IMR-90 (cell line): ENCODE measurements around the gene NECTIN4. TPM values are rescaled to one million over a fixed set of nuclear protein-coding genes. Genes with fewer than 3 reads are reported as not detected.

Source experiments
- ATAC-seq: fragments of 200-7000 bp; cut with Tn5 transposase; 2 replicates; pipeline ENCODE4 v1.9.1; 2020; ENCODE audit warnings: low read depth, mild to moderate bottlenecking, moderate library complexity
- BruUV-seq: library from RNA; stranded (reverse); fragments of 400-500 nt; replicated peaks from 2 replicates; lab custom pipeline; 2021; lab: Mats Ljungman, UMichigan
- CTCF ChIA-PET: fragments of 300-600 bp; formaldehyde crosslinking; extraction: SDS; loops from one replicate; lab custom pipeline; 2021; ENCODE audit warnings: antibody characterized with exemption; lab: Yijun Ruan, JAX
- POLR2A ChIA-PET: fragments of 300-600 bp; sonication (Branson Sonifier 250); formaldehyde crosslinking; loops from one replicate; lab custom pipeline; 2022; ENCODE audit warnings: antibody characterized with exemption; ENCODE audit not compliant: unreplicated experiment; lab: Charles Lee
- DNase-seq: peaks from one replicate; pipeline ENCODE4 v3.0.0; 2013
- H2AFZ ChIP-seq: replicated peaks from 2 replicates; pipeline ENCODE3; 2013; ENCODE audit warnings: low read length, mild to moderate bottlenecking; ENCODE audit not compliant: poor library complexity
- H2AK5ac ChIP-seq: 2 replicates; pipeline ENCODE4 v1.6.1; 2013; ENCODE audit warnings: low read depth, low read length, inconsistent platforms
- H2AK9ac ChIP-seq: replicated peaks from 2 replicates; pipeline ENCODE3; 2013; ENCODE audit warnings: mild to moderate bottlenecking, low read depth, low read length, moderate library complexity; ENCODE audit not compliant: poor library complexity
- H2BK120ac ChIP-seq: 2 replicates; pipeline ENCODE4 v1.6.1; 2013; ENCODE audit warnings: low read depth, low read length, inconsistent platforms
- H2BK15ac ChIP-seq: 3 replicates; pipeline ENCODE4 v1.6.1; 2013; ENCODE audit warnings: low read depth, low read length, inconsistent platforms
- H2BK20ac ChIP-seq: 2 replicates; pipeline ENCODE4 v1.6.1; 2013; ENCODE audit warnings: low read depth, mild to moderate bottlenecking, inconsistent platforms, low read length, moderate library complexity
- H2BK5ac ChIP-seq: 2 replicates; pipeline ENCODE4 v1.6.1; 2013; ENCODE audit warnings: mild to moderate bottlenecking, low read depth, low read length, inconsistent platforms; ENCODE audit not compliant: poor library complexity, severe bottlenecking
- H3K14ac ChIP-seq: replicated peaks from 2 replicates; pipeline ENCODE4 v1.6.1; 2013; ENCODE audit warnings: low read depth, low read length, inconsistent platforms
- H3K18ac ChIP-seq: 2 replicates; pipeline ENCODE4 v1.6.1; 2013; ENCODE audit warnings: low read depth, low read length, control low read depth
- H3K23ac ChIP-seq: 2 replicates; pipeline ENCODE4 v1.6.1; 2013; ENCODE audit warnings: low read depth, low read length, inconsistent platforms
- H3K27ac ChIP-seq: 2 replicates; pipeline ENCODE4 v1.5.1; 2013; ENCODE audit warnings: mild to moderate bottlenecking, control low read depth, low read length; ENCODE audit not compliant: insufficient read depth
- H3K27me3 ChIP-seq: 2 replicates; pipeline ENCODE4 v1.6.1; 2013; ENCODE audit warnings: low read length; ENCODE audit not compliant: control insufficient read depth, insufficient read depth
- H3K36me3 ChIP-seq: 2 replicates; pipeline ENCODE4 v1.6.1; 2013; ENCODE audit warnings: low read length, mixed read lengths; ENCODE audit not compliant: control insufficient read depth, insufficient read depth
- H3K4ac ChIP-seq: 2 replicates; pipeline ENCODE4 v1.6.1; 2013; ENCODE audit warnings: low read depth, low read length, inconsistent platforms
- H3K4me1 ChIP-seq: 2 replicates; pipeline ENCODE4 v1.6.1; 2013; ENCODE audit warnings: low read length, mixed read lengths; ENCODE audit not compliant: control insufficient read depth, insufficient read depth
- H3K4me2 ChIP-seq: 2 replicates; pipeline ENCODE4 v1.6.1; 2013; ENCODE audit warnings: low read depth, mild to moderate bottlenecking, control low read depth, low read length, moderate library complexity
- H3K4me3 ChIP-seq: 2 replicates; pipeline ENCODE4 v1.5.1; 2013; ENCODE audit warnings: low read depth, mild to moderate bottlenecking, control low read depth, low read length, moderate library complexity; ENCODE audit not compliant: insufficient read depth
- H3K56ac ChIP-seq: 2 replicates; pipeline ENCODE4 v1.6.1; 2013; ENCODE audit warnings: low read length, inconsistent platforms; ENCODE audit not compliant: insufficient read depth; ENCODE audit errors: extremely low read depth
- H3K79me1 ChIP-seq, 2 experiments: 2 replicates each; pipeline ENCODE4 v1.6.1; 2013; ENCODE audit warnings: low read length in 2 of 2, inconsistent platforms in 1 of 2, low read depth in 1 of 2
- H3K9ac ChIP-seq: 2 replicates; pipeline ENCODE4 v1.6.1; 2013; ENCODE audit warnings: low read depth, low read length, control low read depth
- H3K9me1 ChIP-seq: 2 replicates; pipeline ENCODE4 v1.6.1; 2013; ENCODE audit warnings: low read length, inconsistent platforms; ENCODE audit not compliant: insufficient read depth
- H3K9me3 ChIP-seq: 2 replicates; pipeline ENCODE4 v1.6.1; 2013; ENCODE audit warnings: low read length; ENCODE audit not compliant: control insufficient read depth, insufficient read depth
- H4K20me1 ChIP-seq: 2 replicates; pipeline ENCODE4 v1.6.1; 2013; ENCODE audit warnings: low read length, inconsistent platforms; ENCODE audit not compliant: insufficient read depth
- H4K5ac ChIP-seq: 2 replicates; pipeline ENCODE4 v1.6.1; 2013; ENCODE audit warnings: mild to moderate bottlenecking, low read depth, low read length, control low read depth
- H4K8ac ChIP-seq, 2 experiments: 2 replicates each; pipeline ENCODE4 v1.6.1; 2013; ENCODE audit warnings: low read depth in 2 of 2, low read length in 2 of 2, control low read depth in 1 of 2, inconsistent platforms in 1 of 2
- H4K91ac ChIP-seq: 2 replicates; pipeline ENCODE4 v1.6.1; 2013; ENCODE audit warnings: low read depth, low read length, inconsistent platforms; ENCODE audit not compliant: insufficient read depth
- CEBPB ChIP-seq: IDR thresholded peaks from 2 replicates; pipeline ENCODE4 v1.6.1; 2012; ENCODE audit warnings: low read depth, low read length, improper control_type of control experiment
- MAZ ChIP-seq: IDR thresholded peaks from 2 replicates; pipeline ENCODE4 v1.6.1; 2012; ENCODE audit warnings: low read depth, mild to moderate bottlenecking, low read length, improper control_type of control experiment, moderate library complexity, borderline replicate concordance
- RCOR1 ChIP-seq: IDR thresholded peaks from 2 replicates; pipeline ENCODE4 v1.6.1; 2012; ENCODE audit warnings: mild to moderate bottlenecking, low read length, improper control_type of control experiment; ENCODE audit not compliant: insufficient replicate concordance
- SMC3 ChIP-seq: fragments of 150-350 bp; IDR thresholded peaks from 2 replicates; pipeline ENCODE4 v1.6.1; 2016; ENCODE audit warnings: low read depth, mild to moderate bottlenecking, antibody characterized with exemption, low read length, moderate library complexity
- WGBS, 2 experiments: methylation state at CpG; one replicate each; pipeline versions ENCODE4 v1.1.5 to v1.1.7; 2013; ENCODE audit warnings: missing lambda C conversion rate in 2 of 2; ENCODE audit not compliant: insufficient read length in 1 of 2; ENCODE audit errors: extremely low coverage in 2 of 2; 5-methylcytosine and 5-hydroxymethylcytosine counted together
- dilution Hi-C: fragments of 300-500 bp; cut with HindIII; formaldehyde crosslinking; loops from one replicate; pipeline ENCODE4 v1.14.3; 2018; ENCODE audit warnings: low sequenced_read_pairs; ENCODE audit not compliant: unreplicated experiment
- in situ Hi-C: fragments of 300-500 bp; cut with MboI; formaldehyde crosslinking; loops from 3 replicates; pipeline ENCODE4 v1.14.3; 2019; ENCODE audit warnings: low sequenced_read_pairs, inconsistent platforms, mixed read lengths
- intact Hi-C: fragments of 100-400 bp; cut with micrococcal nuclease; formaldehyde crosslinking; loops from 2 replicates; pipeline ENCODE4 v1.10.0; 2022
- polyA plus RNA-seq, 3 experiments: library from polyadenylated mRNA; depleted of rRNA; stranded (reverse); fragments of >200 nt; gene quantifications; 2 replicates each; pipeline ENCODE4 v1.2.3, GENCODE V29; 2012; ENCODE audit warnings: low replicate concordance in 1 of 3
- total RNA-seq: library from RNA; depleted of rRNA; stranded (reverse); fragments of >200 nt; gene quantifications from 2 replicates; pipeline ENCODE4 v1.2.3, GENCODE V29; 2012
- TF ChIP-seq, protein P1 (sequence below): fragments of 150-350 bp; IDR thresholded peaks from 2 replicates; pipeline ENCODE4 v1.6.1; 2016; ENCODE audit warnings: low read depth, mild to moderate bottlenecking, low read length, moderate library complexity, borderline replicate concordance

The NECTIN4 gene
- total and polyA plus RNA-seq, 2 of the 4 experiments (the other 2 are of a cell fraction): 0.18 to 0.24 TPM

DNA sequence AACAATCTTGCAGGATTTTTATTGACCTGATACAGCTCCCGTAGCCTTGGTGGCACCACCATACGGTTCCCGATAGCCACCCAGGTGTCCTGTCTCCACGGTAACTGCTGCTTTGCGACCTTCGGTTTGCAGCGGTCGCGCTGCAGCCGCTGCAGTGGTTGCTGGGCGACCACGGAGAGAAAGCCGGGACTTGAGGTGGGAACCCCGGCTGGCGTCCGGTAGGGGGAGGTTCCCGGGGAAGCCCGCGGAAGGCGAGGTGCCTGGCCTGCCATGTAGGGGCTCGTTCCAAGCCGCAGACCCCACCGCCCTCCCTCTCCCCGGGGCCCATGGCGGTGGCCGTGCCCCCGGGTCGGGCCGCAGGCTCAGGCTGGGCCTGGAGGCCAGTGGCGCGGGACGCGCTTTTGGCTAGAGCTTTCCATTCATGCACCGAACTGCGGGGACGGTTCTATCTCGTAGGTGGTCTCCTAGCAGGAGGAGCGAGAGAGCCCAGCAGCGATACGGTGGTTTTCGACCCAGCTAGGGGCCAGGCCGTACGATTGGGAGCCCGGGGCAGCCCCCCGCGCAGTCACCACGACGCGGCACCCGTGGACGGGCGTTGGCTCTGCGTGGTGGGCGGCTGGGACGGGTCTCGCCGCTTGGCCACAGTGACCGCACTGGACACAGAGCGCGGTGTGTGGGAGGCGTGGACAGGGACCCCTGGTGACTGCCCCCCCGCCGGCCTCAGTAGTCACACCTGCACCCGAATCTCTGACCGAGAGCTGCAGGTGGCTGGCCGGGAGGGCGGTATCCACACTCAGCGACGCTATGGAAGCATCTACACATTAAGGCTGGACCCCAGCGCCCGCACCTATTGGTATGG, 9.1 kb upstream of the NECTIN4 start, which contains the start of gene KLHDC9:
Gene KLHDC9, plus strand, starts transcription at position 152 of the 859 bp plus-strand sequence. Its CDS starts 175 bp downstream, at position 327.
- Histone ChIP-seq H4K8ac (peak within 1 kb of the TSS in 1 of 2 experiments; percentile 36; a peak in 2 of 4 replicates), H4K5ac (no peak within 1 kb of the TSS), H4K20me1 (peaks cover 18% of the 10 kb centered on the region), H2AK5ac (no peak within 1 kb of the TSS), H2AK9ac (peak within 1 kb of the TSS; percentile 68), H3K27me3 (no peaks in the 10 kb centered on the region), H3K4me3 (peak within 1 kb of the TSS; percentile 43), H3K4ac (0 out of 2 replicates have a peak within 1 kb of the TSS, but pooled peaks have one; percentile 12), H3K9me3 (no peaks in the 10 kb centered on the region), H3K18ac (no peak within 1 kb of the TSS), H3K79me1 (peaks cover 4 to 10% of the 10 kb centered on the region in 2 experiments; a peak in 2 of 4 replicates), H2BK120ac (no peak within 1 kb of the TSS), H3K14ac (no peak within 1 kb of the TSS), H3K27ac (no peak within 1 kb of the TSS), H2AFZ (peak within 1 kb of the TSS; percentile 85), H3K23ac (peak within 1 kb of the TSS; percentile 55; the same call in 1 of the 2 replicates), H4K91ac (no peak within 1 kb of the TSS), H3K4me2 (peak within 1 kb of the TSS; percentile 95), H2BK5ac (no peak within 1 kb of the TSS), H3K9me1 (no peaks in the 10 kb centered on the region), H3K36me3 (peaks cover 11% of the 10 kb centered on the region), H2BK20ac (no peak within 1 kb of the TSS), H3K4me1 (peaks cover 5% of the 10 kb centered on the region; the same call in 1 of the 2 replicates), H3K9ac (peak within 1 kb of the TSS; percentile 27; the same call in 1 of the 2 replicates), H2BK15ac (no peak within 1 kb of the TSS), H3K56ac (no peak within 1 kb of the TSS)
- 8% methylated on average over 21 of the region's 71 CpGs; no CpG with 5 or more reads in 1 of the 2 experiments for WGBS, 2 experiments
- in situ Hi-C loops: loop anchor here (5.0 kb wide), 1 partner anchor 101 kb away; no protein-coding TSS in a partner anchor
- intact Hi-C loops: loop anchor here (1.0 to 5.0 kb wide), 3 partner anchors 57 to 371 kb away; no protein-coding TSS in a partner anchor
- POLR2A ChIA-PET: interaction anchor here (0.6 kb wide), 1 partner anchor 104 kb away, joined by 3 read pairs; the partner anchor contains the start of gene NDUFS2
- DNase-seq (peak; percentile 54), ATAC-seq (peak; percentile 73)
- CTCF ChIA-PET: interaction anchor here (0.6 to 2.7 kb wide), 10 partner anchors 8 to 167 kb away, joined by 3 to 23 read pairs (median 4); partner anchors contain the start of genes USF1 and USP21
- BruUV-seq: no TSS peak
- TF ChIP-seq, protein P1, sequence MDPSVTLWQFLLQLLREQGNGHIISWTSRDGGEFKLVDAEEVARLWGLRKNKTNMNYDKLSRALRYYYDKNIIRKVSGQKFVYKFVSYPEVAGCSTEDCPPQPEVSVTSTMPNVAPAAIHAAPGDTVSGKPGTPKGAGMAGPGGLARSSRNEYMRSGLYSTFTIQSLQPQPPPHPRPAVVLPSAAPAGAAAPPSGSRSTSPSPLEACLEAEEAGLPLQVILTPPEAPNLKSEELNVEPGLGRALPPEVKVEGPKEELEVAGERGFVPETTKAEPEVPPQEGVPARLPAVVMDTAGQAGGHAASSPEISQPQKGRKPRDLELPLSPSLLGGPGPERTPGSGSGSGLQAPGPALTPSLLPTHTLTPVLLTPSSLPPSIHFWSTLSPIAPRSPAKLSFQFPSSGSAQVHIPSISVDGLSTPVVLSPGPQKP: no peak
- TF ChIP-seq SMC3 (0 out of 2 replicates have a peak, but pooled peaks have one; percentile 1), CEBPB (no peak), RCOR1 (no peak), MAZ (no peak)
- dilution Hi-C loops: no loop called here
